HG03575 (cell line): ENCODE measurements around the gene SEC11A.
"Not testable (repeated sequence)": the region's sequence is repeated elsewhere in the genome, so short reads cannot be mapped to it uniquely, and the experiment has no call there.

Experiments
- ATAC-seq: cut with Tn5 transposase; IDR thresholded peaks from one replicate; pipeline ENCODE4 v1.9.1; 2021; ENCODE audit not compliant: unreplicated experiment, insufficient number of reproducible peaks, low FRiP score; ENCODE audit errors: extremely low read depth

Gene SEC11A

GRCh38 chr15:84690342-84690741, 25.6 kb downstream of the SEC11A start:
- no peak for ATAC-seq

DNA sequence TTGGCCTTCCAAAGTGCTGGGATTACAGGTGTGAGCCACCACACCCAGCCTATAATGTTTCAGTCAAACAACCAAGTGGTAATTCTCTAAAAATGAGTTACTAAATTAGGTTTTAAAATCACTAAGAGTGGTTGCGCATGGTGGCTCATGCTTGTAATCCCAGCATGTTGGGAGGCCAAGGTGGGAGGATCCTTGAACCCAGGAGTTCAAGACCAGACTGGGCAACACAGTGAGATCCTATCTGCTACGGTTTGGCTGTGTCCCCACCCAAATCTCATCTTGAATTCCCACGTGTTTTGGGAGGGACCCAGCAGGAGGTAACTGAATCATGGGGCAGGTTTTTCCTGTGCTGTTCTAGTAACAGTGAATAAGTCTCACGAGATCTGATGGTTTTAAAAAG, 26.1 kb downstream of the SEC11A start:
- ATAC-seq: no peak

GRCh38 chr15:84686446-84686845, 29.5 kb downstream of the SEC11A start:
- ATAC-seq: not testable (repeated sequence)

DNA sequence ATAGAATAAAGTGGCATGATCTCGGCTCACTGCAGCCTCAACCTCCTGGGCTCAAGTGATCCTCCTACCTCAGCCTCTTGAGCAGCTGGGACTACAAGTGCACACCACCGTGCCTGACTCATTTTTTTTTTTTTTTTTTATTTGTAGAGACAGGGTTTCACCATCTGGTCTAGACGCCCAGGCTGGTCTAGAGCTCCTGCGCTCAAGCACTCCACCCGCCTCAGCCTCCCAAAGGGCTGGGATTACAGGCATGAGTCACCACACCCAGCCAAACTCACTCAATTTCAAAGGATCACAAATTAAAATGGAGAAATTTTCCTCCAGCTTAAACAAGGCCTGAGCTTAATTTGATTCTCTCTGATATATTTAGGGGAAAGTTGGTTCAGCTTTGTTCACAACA, 30.6 kb downstream of the SEC11A start:
- no peak for ATAC-seq

- no peak for ATAC-seq
Measured at GRCh38 chr15:84684092-84684491, 31.8 kb downstream of the SEC11A start.

GRCh38 chr15:84681831-84682230, 34.1 kb downstream of the SEC11A start:
- no peak for ATAC-seq

DNA sequence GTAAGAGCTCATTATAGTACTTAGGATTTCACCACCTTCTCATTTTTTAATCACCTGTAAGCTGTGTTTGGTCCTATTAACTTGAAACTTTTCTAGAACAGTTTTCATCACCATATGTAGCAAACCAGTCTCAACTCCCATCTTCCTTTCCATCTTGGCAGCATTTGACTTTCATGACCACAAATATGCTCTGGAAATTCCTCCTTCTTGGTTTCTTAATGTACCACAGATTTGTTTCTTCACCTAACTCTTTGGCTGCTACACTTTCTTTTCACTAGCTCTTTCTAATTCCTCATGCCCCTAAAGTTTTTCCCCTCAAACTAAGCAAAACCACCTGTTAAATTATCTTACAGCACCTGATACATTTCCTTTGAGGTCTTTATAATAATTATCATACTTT, 44.7 kb downstream of the SEC11A start:
- no peak for ATAC-seq

- no peak for ATAC-seq
Measured at GRCh38 chr15:84669726-84670125, 46.2 kb downstream of the SEC11A start.

DNA sequence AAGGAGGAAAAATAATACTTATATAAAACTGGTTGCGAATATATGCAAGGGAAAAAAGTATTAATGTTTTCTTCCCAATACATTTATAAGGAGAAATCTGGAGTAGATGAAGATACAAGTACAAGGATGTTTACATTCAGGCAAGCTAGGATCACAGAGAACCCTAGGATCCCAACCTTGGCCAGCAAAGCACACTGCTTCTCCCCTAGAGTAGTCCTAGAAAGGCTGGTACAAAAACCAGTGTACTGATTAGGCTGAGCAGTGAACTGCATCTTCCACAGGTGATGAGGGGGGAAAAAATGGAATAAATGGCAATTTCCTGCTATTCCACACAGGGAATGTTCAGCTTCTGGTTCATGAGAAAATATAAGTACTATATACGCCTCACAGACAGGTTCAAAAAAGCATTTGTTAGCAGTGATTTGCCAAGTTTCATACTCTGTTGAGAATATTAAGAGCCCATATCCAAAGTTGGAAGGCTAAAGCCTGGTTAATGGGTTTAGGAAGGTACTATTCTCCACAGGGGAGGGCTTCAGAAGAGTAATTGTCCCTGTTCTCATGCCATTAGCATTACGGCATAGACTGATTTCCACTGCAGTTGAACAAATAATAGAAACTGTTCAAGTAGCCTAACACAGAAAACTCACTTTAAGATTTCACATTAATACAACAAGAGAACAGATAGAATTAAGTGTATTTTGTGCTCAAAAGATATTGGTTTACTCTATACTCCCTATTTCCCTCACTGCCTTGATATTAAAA, 47.5 kb downstream of the SEC11A start:
- ATAC-seq: no peak

- no peak for ATAC-seq
Measured at GRCh38 chr15:84666373-84666772, 49.6 kb downstream of the SEC11A start.

DNA sequence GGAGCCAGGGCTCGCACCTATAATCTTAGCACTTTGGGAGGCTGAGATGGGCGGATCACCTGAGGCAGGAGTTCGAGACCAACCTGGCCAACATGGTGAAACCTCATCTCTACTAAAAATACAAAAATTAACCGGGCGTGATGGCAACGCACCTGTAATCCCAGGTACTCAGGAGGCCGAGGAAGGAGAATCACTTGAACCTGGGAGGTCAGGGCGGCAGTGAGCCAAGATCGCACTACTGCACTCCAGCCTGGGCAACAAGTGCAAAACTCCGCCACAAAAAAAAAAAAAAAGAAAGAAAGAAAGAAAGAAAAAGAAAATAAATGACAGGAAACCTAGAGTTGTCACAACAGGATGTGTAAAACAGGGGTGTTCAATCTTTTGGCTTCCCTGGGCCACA, 54.9 kb downstream of the SEC11A start:
- ATAC-seq: no peak

DNA sequence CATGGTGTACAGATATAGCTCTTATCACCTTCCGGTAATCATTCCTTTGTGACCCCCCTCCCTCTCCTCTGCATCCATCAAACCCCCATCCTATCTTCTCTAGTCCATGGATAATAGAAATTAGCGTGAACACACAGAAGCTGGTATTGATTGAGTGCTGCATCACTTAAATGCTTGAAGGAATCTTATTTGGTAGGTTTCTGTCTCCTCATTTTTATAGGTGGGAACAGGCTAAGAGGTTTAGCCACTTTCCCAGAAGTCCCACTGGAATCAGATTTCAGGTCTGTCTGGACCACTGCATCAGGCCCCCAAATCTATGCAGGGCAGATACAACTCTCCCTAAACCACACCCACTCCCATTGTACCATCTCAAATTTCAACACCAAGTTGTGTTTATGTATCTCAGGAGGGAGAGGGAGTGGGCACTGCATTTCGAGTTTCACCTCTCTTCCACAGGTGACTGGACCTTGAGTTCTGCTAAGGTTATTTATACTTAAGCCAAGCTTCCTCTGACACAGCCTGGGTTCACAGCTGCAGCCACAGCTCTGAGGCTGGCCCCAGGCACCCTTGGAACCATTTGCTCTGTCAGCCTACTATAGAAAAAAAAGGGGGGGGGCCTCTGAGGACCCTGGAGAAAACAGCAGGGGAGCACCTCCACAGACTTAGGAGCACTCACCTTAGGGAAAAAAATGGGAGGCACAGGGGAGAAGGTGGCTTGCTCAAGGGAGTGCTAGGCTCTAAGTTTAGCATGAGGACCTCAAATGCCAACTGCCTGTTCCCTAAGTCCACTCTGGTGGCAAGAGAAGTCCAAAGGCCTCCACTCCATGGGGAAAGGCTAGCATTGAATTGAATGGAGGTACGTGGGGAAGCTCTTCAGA, 55.8 kb downstream of the SEC11A start:
- ATAC-seq: no peak

DNA sequence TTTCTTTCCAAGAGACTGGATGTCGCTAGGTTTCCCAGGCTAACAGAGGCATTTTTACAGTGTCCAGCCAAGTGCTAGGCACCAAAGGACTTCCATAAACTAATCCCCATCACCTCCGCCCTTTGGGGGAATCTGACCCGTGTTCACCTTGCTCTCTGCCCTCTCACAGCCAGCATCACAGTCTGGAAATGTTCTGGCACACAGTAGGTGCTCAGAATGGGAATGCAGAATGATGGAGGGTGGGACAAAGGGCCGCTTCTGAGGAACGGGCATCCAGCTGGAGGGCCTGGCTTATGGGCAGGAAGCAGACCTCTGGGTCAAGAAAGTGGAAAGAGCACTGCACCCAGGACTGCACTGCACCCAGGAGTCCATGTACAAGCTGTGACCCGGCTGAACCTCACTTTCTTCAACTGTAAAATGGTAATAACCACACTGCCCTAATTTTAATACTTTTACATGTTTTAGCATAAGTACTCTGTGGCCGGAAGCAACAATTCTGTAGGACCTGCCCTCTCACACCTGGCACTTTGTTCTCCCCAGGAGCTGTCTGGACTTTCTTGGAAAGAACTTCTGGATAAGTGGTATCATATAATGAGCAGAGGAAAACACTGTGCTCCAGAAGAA, 57.0 kb downstream of the SEC11A start:
- ATAC-seq: no peak

DNA sequence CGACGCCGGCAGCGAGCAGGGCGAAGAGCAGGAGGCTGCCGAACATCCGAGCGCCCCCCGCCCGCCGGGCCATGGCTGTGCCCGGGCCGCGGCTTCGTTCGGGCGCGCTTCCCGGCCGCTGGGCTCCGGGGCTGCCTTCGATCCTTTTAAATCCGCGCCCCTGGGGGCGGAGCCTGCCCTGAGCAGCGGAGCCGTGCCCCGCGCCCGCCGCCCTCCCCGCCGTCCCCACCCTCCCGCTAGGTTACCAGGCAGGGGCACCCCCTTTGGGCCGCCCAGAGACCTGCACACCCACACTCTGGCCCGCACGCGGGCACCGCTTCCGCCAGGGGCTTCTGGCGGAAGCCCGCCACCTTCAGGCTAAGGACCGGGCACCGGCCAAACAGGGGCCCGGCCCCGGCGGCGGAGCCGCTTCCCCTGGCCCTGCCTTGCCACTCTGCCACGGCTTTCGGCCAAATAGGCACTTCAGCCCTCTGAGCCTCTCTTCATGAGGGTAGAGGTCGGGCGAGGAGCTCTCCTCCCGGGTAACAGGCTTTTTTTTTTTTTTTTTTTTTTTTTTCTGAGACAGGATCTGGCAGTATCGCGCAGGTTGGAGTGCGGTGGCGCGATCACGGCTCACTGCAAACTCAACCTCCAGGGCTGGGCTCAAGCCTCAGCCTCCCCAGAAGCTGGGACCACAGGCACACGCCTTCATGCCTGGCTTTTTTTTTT, 57.7 kb downstream of the SEC11A start, which contains the start of gene NMB:
NMB (minus strand) TSS at position 120 of the 708 bp plus-strand sequence; CDS start at position 73, 47 bp downstream.
- no peak for ATAC-seq

DNA sequence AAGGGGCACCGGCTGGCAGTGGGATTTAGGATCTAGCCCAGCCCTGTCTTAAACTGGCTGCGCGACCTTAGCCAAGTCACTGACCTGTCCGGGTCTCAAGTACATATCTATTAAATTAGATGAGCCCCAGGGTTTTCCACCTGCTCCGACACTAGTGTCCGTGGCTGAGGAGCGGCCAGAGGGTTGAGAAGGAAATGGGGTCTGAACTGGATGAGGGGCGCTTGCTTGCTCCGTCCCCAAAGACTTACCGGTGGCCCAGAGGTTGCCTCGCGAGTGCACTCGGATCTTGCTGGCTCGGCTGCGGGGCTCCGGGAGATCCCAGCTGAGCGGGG, 58.2 kb downstream of the SEC11A start:
- ATAC-seq: no peak

DNA sequence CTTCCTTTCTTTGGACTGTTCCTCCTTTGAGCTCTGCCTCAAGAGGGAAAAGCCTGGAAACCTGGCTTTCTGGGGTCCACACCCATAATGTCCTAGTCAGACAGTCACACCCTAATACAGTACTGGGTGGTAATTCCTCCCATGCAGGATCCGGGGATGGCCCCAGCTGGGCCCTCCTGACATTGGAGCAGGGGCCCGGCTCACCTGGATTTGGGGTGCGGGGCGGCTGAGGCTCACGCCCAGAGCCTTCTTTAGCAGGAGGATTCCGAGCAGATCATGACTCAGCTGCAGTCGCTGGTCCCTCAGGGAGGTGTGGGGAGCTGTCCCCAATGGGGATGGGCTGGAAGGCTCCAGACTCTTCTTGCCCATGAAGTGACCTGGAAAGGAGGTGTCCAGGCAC, 59.0 kb downstream of the SEC11A start:
- no peak for ATAC-seq

- no peak for ATAC-seq
Measured at GRCh38 chr15:84654689-84655453, 61.1 kb downstream of the SEC11A start.

DNA sequence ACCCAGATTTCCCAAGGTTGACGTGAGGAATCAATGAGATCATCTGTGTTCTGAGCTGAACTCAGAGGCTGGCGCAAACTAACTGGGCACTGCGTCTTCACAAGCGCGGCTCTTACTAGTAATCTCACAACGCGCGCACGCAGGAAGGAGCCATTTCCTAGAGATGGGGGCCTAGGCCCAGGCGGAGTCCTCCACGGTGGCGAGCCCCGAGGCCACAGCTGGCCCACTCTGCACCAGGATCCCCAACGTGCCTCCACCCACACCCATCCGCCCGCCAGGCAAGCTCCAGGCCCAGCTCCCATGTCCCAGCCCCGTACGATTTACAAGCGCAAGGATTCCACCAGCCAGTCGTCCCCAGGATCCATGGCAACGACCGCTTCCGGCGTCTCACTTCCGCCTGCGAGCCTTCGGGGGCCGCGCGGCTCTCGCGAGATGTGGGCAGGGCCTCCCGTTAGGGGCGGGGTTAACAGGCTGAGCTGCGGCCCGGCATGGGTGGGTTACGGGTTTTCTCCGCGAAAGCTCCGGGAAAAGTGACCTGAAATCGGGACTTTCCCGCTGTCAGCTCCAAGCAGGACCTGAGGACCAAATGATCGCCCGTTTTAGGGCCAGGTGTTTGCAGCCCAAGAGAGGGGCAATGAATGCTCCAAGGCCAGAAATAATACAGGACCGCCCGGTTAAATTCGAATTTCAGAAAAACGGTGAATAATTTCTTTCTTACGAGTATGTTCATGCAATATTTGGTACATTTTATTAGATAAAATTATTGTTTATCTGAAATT, 61.8 kb downstream of the SEC11A start, which contains the start of gene WDR73:
WDR73 (minus strand) TSS at position 374 of the 779 bp plus-strand sequence; CDS start at position 365, 9 bp downstream.
- ATAC-seq: peak; percentile 42
